HepG2 (cell line): Measurements from ENCODE around the gene NELFCD. TPM values are rescaled to one million over a fixed set of nuclear protein-coding genes. Genes with fewer than 3 reads are reported as not detected.

Experiments
- ARID4A ChIP-seq: sonication (generic); formaldehyde crosslinking; IDR thresholded peaks from 2 replicates; pipeline ENCODE4 v1.5.0; 2020; ENCODE audit warnings: mild to moderate bottlenecking, missing genetic modification reagents, borderline replicate concordance
- ATF5 ChIP-seq: sonication (generic); formaldehyde crosslinking; IDR thresholded peaks from 2 replicates; pipeline ENCODE4 v1.4.0; 2020; ENCODE audit warnings: mild to moderate bottlenecking, low read depth, missing genetic modification reagents
- ATF7-NPFF ChIP-seq: sonication (generic); formaldehyde crosslinking; IDR thresholded peaks from 2 replicates; pipeline ENCODE4 v1.8.1; 2023; ENCODE audit warnings: mild to moderate bottlenecking, low read depth, missing genetic modification reagents, moderate library complexity
- CREM ChIP-seq, 2 experiments: sonication (generic) in 1 of 2; formaldehyde crosslinking in 1 of 2; IDR thresholded peaks; 2 replicates each; pipeline versions ENCODE4 v1.4.0 to v1.6.1; 2016 to 2020; ENCODE audit warnings: antibody characterized with exemption in 1 of 2, mild to moderate bottlenecking in 1 of 2, missing genetic modification reagents in 1 of 2
- DPF2 ChIP-seq: sonication (generic); formaldehyde crosslinking; IDR thresholded peaks from 2 replicates; pipeline ENCODE4 v1.4.0; 2020; ENCODE audit warnings: mild to moderate bottlenecking, low read depth, missing genetic modification reagents, borderline replicate concordance
- MEF2D ChIP-seq: sonication (generic); formaldehyde crosslinking; IDR thresholded peaks from 2 replicates; pipeline ENCODE4 v1.5.1; 2020; ENCODE audit warnings: mild to moderate bottlenecking, missing genetic modification reagents
- PHF21A ChIP-seq: sonication (generic); formaldehyde crosslinking; IDR thresholded peaks from 2 replicates; pipeline ENCODE4 v1.5.0; 2020; ENCODE audit warnings: mild to moderate bottlenecking, missing genetic modification reagents
- PRDM15 ChIP-seq: sonication (generic); formaldehyde crosslinking; IDR thresholded peaks from 2 replicates; pipeline ENCODE4 v1.4.0; 2020; ENCODE audit warnings: missing genetic modification reagents
- TFDP2 ChIP-seq: sonication (generic); formaldehyde crosslinking; IDR thresholded peaks from 2 replicates; pipeline ENCODE4 v1.4.0; 2020; ENCODE audit warnings: missing genetic modification reagents
- ZMYM4 ChIP-seq: sonication (generic); formaldehyde crosslinking; IDR thresholded peaks from 2 replicates; pipeline ENCODE4 v1.8.1; 2023; ENCODE audit warnings: mild to moderate bottlenecking, missing genetic modification reagents
- ZNF280B ChIP-seq: sonication (generic); formaldehyde crosslinking; IDR thresholded peaks from 2 replicates; pipeline ENCODE4 v1.5.0; 2020; ENCODE audit warnings: missing genetic modification reagents, mild to moderate bottlenecking, borderline replicate concordance
- ZNF737 ChIP-seq: sonication (generic); formaldehyde crosslinking; IDR thresholded peaks from 2 replicates; pipeline ENCODE4 v1.5.0; 2020; ENCODE audit warnings: missing genetic modification reagents, mild to moderate bottlenecking, borderline replicate concordance
- ZNF776 ChIP-seq: sonication (generic); formaldehyde crosslinking; IDR thresholded peaks from 2 replicates; pipeline ENCODE4 v1.4.0; 2020; ENCODE audit warnings: mild to moderate bottlenecking, missing genetic modification reagents
- ZNF891 ChIP-seq: sonication (generic); formaldehyde crosslinking; IDR thresholded peaks from 2 replicates; pipeline ENCODE4 v1.5.0; 2020; ENCODE audit warnings: mild to moderate bottlenecking, missing genetic modification reagents
- polyA plus RNA-seq, 8 experiments: library from polyadenylated mRNA; depleted of rRNA in 3 of 8; stranded (reverse) in 7 of 8; unstranded in 1 of 8; fragments of >200 nt; fragmentation: Illumina TruSeq in 4 of 8; extraction: Trizol in 4 of 8; gene quantifications; 2 replicates each; pipeline versions ENCODE4 v1.2.1 to v1.2.3, GENCODE V29; 2011 to 2016; ENCODE audit warnings: low read depth in 4 of 8, missing spikeins in 1 of 8, mixed read lengths in 1 of 8; ENCODE audit not compliant: insufficient read depth in 1 of 8
- total RNA-seq, 5 experiments: library from RNA; depleted of rRNA; stranded (reverse); fragments of >200 nt; fragmentation: Illumina TruSeq; extraction: Trizol; gene quantifications; 2 replicates each; pipeline ENCODE4 v1.2.3, GENCODE V29; 2016; ENCODE audit warnings: low read depth in 1 of 5

The NELFCD gene
- total and polyA plus RNA-seq, 2 of the 13 experiments (the other 11 are each of a cell fraction or from before 2014, with no cell fraction given) = 159 to 203 TPM

GRCh38 chr20:59042151-59042795, 61.2 kb downstream of the NELFCD start, which contains the start of gene PRELID3B (continued):
- no peak; the same call in 1 of the 2 replicates for TF ChIP-seq ZMYM4 (CRISPR knock-in tag)
- TF ChIP-seq DPF2 (CRISPR knock-in tag) = no peak
- TF ChIP-seq ARID4A (CRISPR knock-in tag) = peak; percentile 69; the same call in 1 of the 2 replicates
- peak; percentile 94 for TF ChIP-seq ZNF280B
- 0 out of 2 replicates have a peak, but pooled peaks have one; percentile 59 for TF ChIP-seq PHF21A
- no peak for TF ChIP-seq MEF2D (CRISPR knock-in tag)
- peak; percentile 18; the same call in 1 of the 2 replicates for TF ChIP-seq ZNF776 (CRISPR knock-in tag)
- peak; percentile 57; the same call in 1 of the 2 replicates for TF ChIP-seq TFDP2
- TF ChIP-seq ATF5 (CRISPR knock-in tag) = 0 out of 2 replicates have a peak, but pooled peaks have one; percentile 43
- TF ChIP-seq CREM (IDR thresholded peaks at IDR 0.05) = no peak
- no peak for TF ChIP-seq CREM (CRISPR knock-in tag; IDR thresholded peaks at IDR 0.05)
- TF ChIP-seq ZNF891 (CRISPR knock-in tag) = peak; percentile 84
- peak; percentile 91 for TF ChIP-seq ZNF737 (CRISPR knock-in tag)
- no peak for TF ChIP-seq PRDM15 (CRISPR knock-in tag)
- peak; percentile 87 for TF ChIP-seq ATF7-NPFF (CRISPR knock-in tag)
